Ishikawa (cell line): ENCODE data around the gene SRPK2.

ENCODE experiments used
- CEBPB ChIP-seq: IDR thresholded peaks from 2 replicates; pipeline ENCODE4 v1.6.1; 2012
- CREB1 ChIP-seq: IDR thresholded peaks from 2 replicates; pipeline ENCODE4 v1.6.1; 2012; ENCODE audit warnings: low read depth
- EGR1 ChIP-seq: IDR thresholded peaks from 2 replicates; pipeline ENCODE4 v1.6.1; 2012
- EP300 ChIP-seq: IDR thresholded peaks from 2 replicates; pipeline ENCODE4 v1.6.1; 2012; ENCODE audit warnings: borderline replicate concordance
- FOXM1 ChIP-seq: IDR thresholded peaks from 2 replicates; pipeline ENCODE4 v1.6.1; 2012; ENCODE audit warnings: low read depth, borderline replicate concordance
- NFIC ChIP-seq: IDR thresholded peaks from 2 replicates; pipeline ENCODE4 v1.6.1; 2012
- RAD21 ChIP-seq: IDR thresholded peaks from 2 replicates; pipeline ENCODE4 v1.6.1; 2012; ENCODE audit warnings: low read depth
- TAF1 ChIP-seq: IDR thresholded peaks from 2 replicates; pipeline ENCODE4 v1.6.1; 2012; ENCODE audit warnings: low read depth, mild to moderate bottlenecking
- TCF12 ChIP-seq: IDR thresholded peaks from 2 replicates; pipeline ENCODE4 v1.6.1; 2012; ENCODE audit warnings: low read depth
- TEAD4 ChIP-seq: IDR thresholded peaks from 2 replicates; pipeline ENCODE4 v1.6.1; 2012
- YY1 ChIP-seq: IDR thresholded peaks from 2 replicates; pipeline ENCODE4 v1.6.1; 2012; ENCODE audit warnings: low read depth
- ZBTB7A ChIP-seq: IDR thresholded peaks from 2 replicates; pipeline ENCODE4 v1.6.1; 2012; ENCODE audit warnings: low read depth
- TF ChIP-seq, protein P1 (sequence below): IDR thresholded peaks from 2 replicates; pipeline ENCODE4 v1.6.1; 2012
- TF ChIP-seq, protein P2 (sequence below): IDR thresholded peaks from 2 replicates; pipeline ENCODE4 v1.6.1; 2012
- TF ChIP-seq, protein P3 (sequence below): IDR thresholded peaks from 2 replicates; pipeline ENCODE4 v1.6.1; 2012; ENCODE audit warnings: low read depth, mild to moderate bottlenecking

SRPK2 gene

DNA sequence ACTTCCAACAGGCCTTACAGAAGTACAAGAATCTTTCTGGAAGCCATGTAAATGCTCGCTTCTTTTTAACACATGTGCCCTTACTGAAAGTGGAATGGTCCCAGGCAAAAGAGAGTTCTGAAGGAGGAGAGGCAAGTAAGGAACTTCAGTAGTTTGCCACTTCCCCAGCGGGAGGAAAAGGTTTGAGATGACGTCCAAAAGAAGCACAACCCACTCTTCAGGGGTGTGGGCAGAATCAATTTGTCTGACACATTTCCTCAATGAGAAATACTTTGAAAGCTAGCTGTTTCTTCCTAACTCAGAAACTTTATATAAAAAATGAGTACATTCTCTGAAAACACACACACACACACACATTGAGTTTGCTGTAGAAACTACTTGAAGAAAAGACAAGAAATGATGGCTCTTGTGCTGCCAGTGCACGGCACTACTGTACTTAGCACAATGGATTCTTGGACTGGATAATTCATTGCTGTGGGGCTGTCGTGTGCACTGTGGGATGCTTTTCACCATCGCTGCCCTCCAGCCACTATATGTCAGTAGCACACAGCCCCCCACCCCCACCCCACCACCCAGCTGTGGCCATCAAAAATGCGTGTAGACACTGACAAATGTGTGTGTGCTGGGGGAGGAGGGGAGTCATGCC, 183.0 kb downstream of the SRPK2 start:
- TF ChIP-seq ZBTB7A = no peak
- no peak for TF ChIP-seq CEBPB

DNA sequence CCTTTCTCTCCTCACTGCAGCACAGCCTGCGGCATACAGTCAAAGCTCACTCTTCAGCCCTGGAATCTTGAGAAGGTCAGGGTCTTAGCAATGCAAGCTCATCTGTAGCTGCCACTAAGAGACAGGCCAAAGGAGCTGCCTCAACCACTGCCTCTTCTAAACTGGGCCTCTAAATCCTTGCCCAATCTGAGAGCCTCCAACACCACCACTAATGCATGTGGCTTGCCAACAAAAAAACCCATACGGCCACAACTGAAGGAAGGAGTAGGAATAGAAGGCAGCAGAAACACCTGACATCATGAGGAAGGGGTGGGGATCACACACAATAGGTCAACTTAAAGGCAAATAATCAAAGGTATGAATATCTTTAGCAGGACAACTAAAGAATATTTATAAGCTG, 183.8 kb downstream of the SRPK2 start:
- TF ChIP-seq ZBTB7A (no peak), NFIC (no peak), TAF1 (no peak), EGR1 (no peak), EP300 (no peak), RAD21 (no peak), CEBPB (no peak), YY1 (no peak), TCF12 (no peak)
- TF ChIP-seq, protein P1, sequence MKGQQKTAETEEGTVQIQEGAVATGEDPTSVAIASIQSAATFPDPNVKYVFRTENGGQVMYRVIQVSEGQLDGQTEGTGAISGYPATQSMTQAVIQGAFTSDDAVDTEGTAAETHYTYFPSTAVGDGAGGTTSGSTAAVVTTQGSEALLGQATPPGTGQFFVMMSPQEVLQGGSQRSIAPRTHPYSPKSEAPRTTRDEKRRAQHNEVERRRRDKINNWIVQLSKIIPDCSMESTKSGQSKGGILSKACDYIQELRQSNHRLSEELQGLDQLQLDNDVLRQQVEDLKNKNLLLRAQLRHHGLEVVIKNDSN = no peak
- TF ChIP-seq, protein P2, sequence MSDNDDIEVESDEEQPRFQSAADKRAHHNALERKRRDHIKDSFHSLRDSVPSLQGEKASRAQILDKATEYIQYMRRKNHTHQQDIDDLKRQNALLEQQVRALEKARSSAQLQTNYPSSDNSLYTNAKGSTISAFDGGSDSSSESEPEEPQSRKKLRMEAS = no peak

DNA sequence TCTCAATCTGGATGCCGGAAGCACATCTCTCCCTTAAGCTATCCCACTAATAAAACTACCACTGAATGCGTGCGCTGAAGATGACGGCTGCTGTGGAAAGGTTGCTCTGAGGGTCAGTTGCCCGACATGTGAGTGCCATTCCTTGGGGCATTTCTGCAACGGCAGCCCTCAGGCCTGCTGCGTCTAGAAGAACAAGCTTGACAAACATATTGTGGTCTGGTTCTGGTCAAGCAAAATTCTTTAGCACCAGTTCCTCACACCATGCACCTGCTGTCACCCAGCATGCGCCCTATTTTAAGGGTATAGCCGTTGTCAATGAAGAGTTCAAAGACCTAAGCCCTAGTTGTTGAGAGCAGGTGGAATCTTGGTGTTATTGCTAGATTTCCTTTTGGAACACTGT, 184.2 kb downstream of the SRPK2 start:
- TF ChIP-seq, protein P1 = no peak
- TF ChIP-seq, protein P2 = no peak
- TF ChIP-seq NFIC (no peak), TAF1 (no peak), TCF12 (no peak), CREB1 (no peak), YY1 (no peak), EP300 (no peak), FOXM1 (no peak), TEAD4 (no peak), CEBPB (no peak), EGR1 (no peak), RAD21 (no peak), ZBTB7A (no peak)
- TF ChIP-seq, protein P3, sequence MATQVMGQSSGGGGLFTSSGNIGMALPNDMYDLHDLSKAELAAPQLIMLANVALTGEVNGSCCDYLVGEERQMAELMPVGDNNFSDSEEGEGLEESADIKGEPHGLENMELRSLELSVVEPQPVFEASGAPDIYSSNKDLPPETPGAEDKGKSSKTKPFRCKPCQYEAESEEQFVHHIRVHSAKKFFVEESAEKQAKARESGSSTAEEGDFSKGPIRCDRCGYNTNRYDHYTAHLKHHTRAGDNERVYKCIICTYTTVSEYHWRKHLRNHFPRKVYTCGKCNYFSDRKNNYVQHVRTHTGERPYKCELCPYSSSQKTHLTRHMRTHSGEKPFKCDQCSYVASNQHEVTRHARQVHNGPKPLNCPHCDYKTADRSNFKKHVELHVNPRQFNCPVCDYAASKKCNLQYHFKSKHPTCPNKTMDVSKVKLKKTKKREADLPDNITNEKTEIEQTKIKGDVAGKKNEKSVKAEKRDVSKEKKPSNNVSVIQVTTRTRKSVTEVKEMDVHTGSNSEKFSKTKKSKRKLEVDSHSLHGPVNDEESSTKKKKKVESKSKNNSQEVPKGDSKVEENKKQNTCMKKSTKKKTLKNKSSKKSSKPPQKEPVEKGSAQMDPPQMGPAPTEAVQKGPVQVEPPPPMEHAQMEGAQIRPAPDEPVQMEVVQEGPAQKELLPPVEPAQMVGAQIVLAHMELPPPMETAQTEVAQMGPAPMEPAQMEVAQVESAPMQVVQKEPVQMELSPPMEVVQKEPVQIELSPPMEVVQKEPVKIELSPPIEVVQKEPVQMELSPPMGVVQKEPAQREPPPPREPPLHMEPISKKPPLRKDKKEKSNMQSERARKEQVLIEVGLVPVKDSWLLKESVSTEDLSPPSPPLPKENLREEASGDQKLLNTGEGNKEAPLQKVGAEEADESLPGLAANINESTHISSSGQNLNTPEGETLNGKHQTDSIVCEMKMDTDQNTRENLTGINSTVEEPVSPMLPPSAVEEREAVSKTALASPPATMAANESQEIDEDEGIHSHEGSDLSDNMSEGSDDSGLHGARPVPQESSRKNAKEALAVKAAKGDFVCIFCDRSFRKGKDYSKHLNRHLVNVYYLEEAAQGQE = no peak

DNA sequence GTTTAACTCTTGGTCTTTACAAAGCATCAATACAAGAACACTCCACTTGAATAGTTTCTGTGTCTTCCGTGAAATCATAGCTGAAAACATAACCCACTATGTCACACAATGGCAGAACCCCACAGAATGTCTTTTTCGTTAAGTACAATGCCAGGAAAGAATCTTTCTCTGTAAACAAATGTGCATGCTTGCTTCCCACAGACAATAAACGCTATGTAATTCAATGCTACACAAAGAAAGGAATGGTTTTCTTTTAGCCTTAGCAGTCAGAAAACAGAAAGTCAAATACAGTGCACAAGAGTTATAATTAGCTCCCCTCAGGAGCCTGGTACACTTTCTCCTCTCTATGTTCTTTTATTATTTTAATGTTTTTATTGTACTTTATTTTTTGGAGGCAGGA, 186.1 kb downstream of the SRPK2 start:
- TF ChIP-seq CEBPB (no peak), NFIC (no peak), EGR1 (no peak), EP300 (no peak), RAD21 (no peak), CREB1 (no peak), ZBTB7A (no peak), TAF1 (no peak), TCF12 (no peak), TEAD4 (no peak), YY1 (no peak), FOXM1 (no peak)
- TF ChIP-seq, protein P2 = no peak
- TF ChIP-seq, protein P3 = no peak
- TF ChIP-seq, protein P1 = no peak

DNA sequence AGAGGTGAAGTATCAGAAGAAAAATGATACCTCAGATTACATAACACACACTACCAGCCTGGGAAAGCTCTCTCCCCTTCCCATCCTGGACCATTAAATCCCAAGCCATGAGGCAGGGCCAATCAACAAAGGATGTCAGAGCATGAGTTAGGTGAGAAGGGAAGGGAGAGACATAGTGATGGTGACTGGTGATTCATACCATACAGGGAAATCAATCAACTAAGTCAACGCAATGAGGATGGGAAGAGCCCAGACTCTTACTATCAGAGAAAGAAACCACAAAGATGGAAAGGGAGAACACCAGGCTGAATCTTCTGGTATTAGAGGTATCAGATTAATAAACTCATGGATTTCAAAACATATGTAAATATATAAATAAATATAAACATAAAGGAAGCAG, 189.3 kb downstream of the SRPK2 start:
- TF ChIP-seq CREB1 (no peak), YY1 (no peak), CEBPB (no peak), EGR1 (no peak), ZBTB7A (no peak), TCF12 (no peak), TAF1 (no peak), EP300 (no peak), NFIC (no peak), FOXM1 (no peak)
- TF ChIP-seq, protein P2 = no peak
- TF ChIP-seq, protein P1 = no peak
- TF ChIP-seq, protein P3 = no peak
